OCI-LY7 (cell line): ENCODE data around the gene DIMT1. TPM values are rescaled to one million over a fixed set of nuclear protein-coding genes. Genes with fewer than 3 reads are reported as not detected.

Experiments
- BruUV-seq: library from RNA; stranded (reverse); fragments of 400-500 nt; replicated peaks from 2 replicates; lab custom pipeline; 2021; lab: Mats Ljungman, UMichigan
- CTCF ChIA-PET: fragments of 300-600 bp; sonication (Branson Sonifier 250); formaldehyde crosslinking; loops from one replicate; lab custom pipeline; 2022; ENCODE audit warnings: antibody characterized with exemption; ENCODE audit not compliant: unreplicated experiment; lab: Charles Lee
- POLR2A ChIA-PET: fragments of 300-600 bp; sonication (Branson Sonifier 250); formaldehyde crosslinking; loops from one replicate; lab custom pipeline; 2022; ENCODE audit warnings: antibody characterized with exemption; lab: Charles Lee
- DNase-seq: peaks from one replicate; pipeline ENCODE4 v3.0.0-alpha.2; 2015; ENCODE audit warnings: low spot score
- H2AFZ ChIP-seq: fragments of 200-600 bp; sonication (generic), shearing (Covaris generic); 2 replicates; pipeline ENCODE4 v1.6.1; 2014; ENCODE audit warnings: mild to moderate bottlenecking, antibody characterized with exemption, low read length, moderate library complexity
- H3K27ac ChIP-seq: fragments of 200-600 bp; sonication (generic); 2 replicates; pipeline ENCODE4 v1.5.1; 2014; ENCODE audit warnings: mixed run types, low read depth, mild to moderate bottlenecking, moderate library complexity, low read length, inconsistent platforms; ENCODE audit not compliant: poor library complexity, severe bottlenecking
- H3K36me3 ChIP-seq: fragments of 200-600 bp; sonication (generic); 2 replicates; pipeline ENCODE4 v1.6.1; 2014; ENCODE audit warnings: mild to moderate bottlenecking, antibody characterized with exemption, low read length, moderate library complexity, mixed read lengths; ENCODE audit not compliant: insufficient read depth
- H3K4me1 ChIP-seq: fragments of 200-600 bp; sonication (generic); 2 replicates; pipeline ENCODE4 v1.5.1; 2014; ENCODE audit warnings: mild to moderate bottlenecking, low read length; ENCODE audit not compliant: insufficient read depth, poor library complexity, severe bottlenecking
- H3K4me2 ChIP-seq: fragments of 200-600 bp; sonication (generic); 2 replicates; pipeline ENCODE4 v1.6.1; 2014; ENCODE audit warnings: mild to moderate bottlenecking, low read length
- H3K4me3 ChIP-seq: fragments of 200-600 bp; sonication (generic); 2 replicates; pipeline ENCODE4 v1.5.1; 2014; ENCODE audit warnings: mild to moderate bottlenecking, low read depth, low read length; ENCODE audit not compliant: poor library complexity, severe bottlenecking
- H3K79me2 ChIP-seq: fragments of 200-600 bp; sonication (generic); 2 replicates; pipeline ENCODE4 v1.6.1; 2016; ENCODE audit warnings: low read depth, mild to moderate bottlenecking, low read length, moderate library complexity, mixed read lengths; ENCODE audit not compliant: insufficient read depth
- H3K9me2 ChIP-seq: fragments of 200-600 bp; sonication (generic); 2 replicates; pipeline ENCODE4 v1.6.1; 2016; ENCODE audit warnings: mild to moderate bottlenecking, low read length, mixed read lengths; ENCODE audit not compliant: insufficient read depth
- H3K9me3 ChIP-seq: fragments of 200-600 bp; sonication (generic); 2 replicates; pipeline ENCODE4 v1.6.1; 2014; ENCODE audit warnings: mild to moderate bottlenecking, mixed run types, low read length, mixed read lengths
- H4K20me1 ChIP-seq: fragments of 200-600 bp; sonication (generic); 2 replicates; pipeline ENCODE4 v1.6.1; 2014; ENCODE audit warnings: mild to moderate bottlenecking, antibody characterized with exemption, low read length, moderate library complexity, mixed read lengths; ENCODE audit not compliant: insufficient read depth
- EZH2phosphoT487 ChIP-seq: fragments of 200-600 bp; sonication (generic); IDR thresholded peaks from 2 replicates; pipeline ENCODE4 v1.6.1; 2018; ENCODE audit warnings: low read depth, borderline replicate concordance, mild to moderate bottlenecking, mixed run types, antibody characterized with exemption, low read length, moderate library complexity, mixed read lengths
- intact Hi-C: fragments of 100-400 bp; cut with micrococcal nuclease; formaldehyde crosslinking; loops from one replicate; pipeline ENCODE4 v1.10.0; 2022; ENCODE audit not compliant: unreplicated experiment
- total RNA-seq, 2 experiments: library from RNA; depleted of rRNA in 1 of 2; stranded (reverse); fragments of >200 nt in 1 of 2; shearing (Covaris generic) in 1 of 2; gene quantifications; 2 replicates each; pipeline ENCODE4 v1.2.3, GENCODE V29; 2014 to 2022
- TF ChIP-seq, protein P1 (sequence below): fragments of 200-600 bp; sonication (generic); conservative IDR thresholded peaks from 2 replicates; pipeline ENCODE4 v1.5.1; 2014; ENCODE audit warnings: mild to moderate bottlenecking, antibody characterized with exemption, low read length, moderate library complexity, mixed read lengths

The DIMT1 gene
- total RNA-seq, 2 experiments from 2014 or later, result 30.1 to 46.4 TPM

- no peak overlapping the region for H3K4me2 ChIP-seq
- H3K4me1 ChIP-seq, result no peaks in the 10 kb centered on the region
- intact Hi-C loops, result no loop called here
- BruUV-seq, result no TSS peak
- no peak overlapping the region for H3K27ac ChIP-seq
- no peaks in the 10 kb centered on the region for H3K9me3 ChIP-seq
- no peak overlapping the region for H2AFZ ChIP-seq
- ChIA-PET CTCF (no interaction called here), POLR2A (interaction anchor here (0.7 to 3.5 kb wide), 5 partner anchors 9 to 81 kb away, joined by 3 to 31 read pairs (median 4); partner anchors contain the start of genes DIMT1, IPO11 and KIF2A)
- no peak for TF ChIP-seq EZH2phosphoT487
- TF ChIP-seq, protein P1, sequence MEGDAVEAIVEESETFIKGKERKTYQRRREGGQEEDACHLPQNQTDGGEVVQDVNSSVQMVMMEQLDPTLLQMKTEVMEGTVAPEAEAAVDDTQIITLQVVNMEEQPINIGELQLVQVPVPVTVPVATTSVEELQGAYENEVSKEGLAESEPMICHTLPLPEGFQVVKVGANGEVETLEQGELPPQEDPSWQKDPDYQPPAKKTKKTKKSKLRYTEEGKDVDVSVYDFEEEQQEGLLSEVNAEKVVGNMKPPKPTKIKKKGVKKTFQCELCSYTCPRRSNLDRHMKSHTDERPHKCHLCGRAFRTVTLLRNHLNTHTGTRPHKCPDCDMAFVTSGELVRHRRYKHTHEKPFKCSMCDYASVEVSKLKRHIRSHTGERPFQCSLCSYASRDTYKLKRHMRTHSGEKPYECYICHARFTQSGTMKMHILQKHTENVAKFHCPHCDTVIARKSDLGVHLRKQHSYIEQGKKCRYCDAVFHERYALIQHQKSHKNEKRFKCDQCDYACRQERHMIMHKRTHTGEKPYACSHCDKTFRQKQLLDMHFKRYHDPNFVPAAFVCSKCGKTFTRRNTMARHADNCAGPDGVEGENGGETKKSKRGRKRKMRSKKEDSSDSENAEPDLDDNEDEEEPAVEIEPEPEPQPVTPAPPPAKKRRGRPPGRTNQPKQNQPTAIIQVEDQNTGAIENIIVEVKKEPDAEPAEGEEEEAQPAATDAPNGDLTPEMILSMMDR, result no peak
- H3K4me3 ChIP-seq, result no peak overlapping the region
- H3K9me2 ChIP-seq, result no peaks in the 10 kb centered on the region
- no peak for DNase-seq
- H3K79me2 ChIP-seq, result no peaks in the 10 kb centered on the region
- H3K36me3 ChIP-seq, result peaks cover 97% of the 10 kb centered on the region
- 0 out of 2 replicates have a peak, but pooled peaks cover 3% of the 10 kb centered on the region for H4K20me1 ChIP-seq
These were observed 16.9 kb downstream of the DIMT1 start for GRCh38 chr5:62386824-62387223.

GRCh38 chr5:62385816-62386400 lies 17.8 kb downstream of the DIMT1 start:
- H3K36me3 ChIP-seq, result peaks cover 97% of the 10 kb centered on the region
- DNase-seq, result no peak
- intact Hi-C loops, result no loop called here

GRCh38 chr5:62385131-62385530 lies 18.6 kb downstream of the DIMT1 start:
- Histone ChIP-seq H3K4me2 (no peak overlapping the region), H2AFZ (no peak overlapping the region), H4K20me1 (no peaks in the 10 kb centered on the region), H3K9me2 (no peaks in the 10 kb centered on the region), H3K27ac (no peak overlapping the region), H3K4me3 (no peak overlapping the region), H3K9me3 (no peaks in the 10 kb centered on the region), H3K36me3 (peaks cover 97% of the 10 kb centered on the region), H3K79me2 (no peaks in the 10 kb centered on the region), H3K4me1 (no peaks in the 10 kb centered on the region)
- ChIA-PET CTCF (no interaction called here), POLR2A (interaction anchor here (0.6 to 0.9 kb wide), 2 partner anchors 8 to 14 kb away, joined by 3 read pairs; no protein-coding TSS in a partner anchor)
- no TSS peak for BruUV-seq
- no peak for DNase-seq
- intact Hi-C loops, result no loop called here
- no peak for TF ChIP-seq EZH2phosphoT487
- TF ChIP-seq, protein P1, result no peak

More at GRCh38 chr5:62385816-62386400, 17.8 kb downstream of the DIMT1 start:
- no peaks in the 10 kb centered on the region for H3K9me2 ChIP-seq
- no peaks in the 10 kb centered on the region for H3K79me2 ChIP-seq
- no peak for TF ChIP-seq EZH2phosphoT487
- TF ChIP-seq, protein P1, result no peak
- no peaks in the 10 kb centered on the region for H4K20me1 ChIP-seq
- ChIA-PET POLR2A (interaction anchor here (3.5 kb wide), 1 partner anchor 18 kb away, joined by 31 read pairs; the partner anchor contains the start of gene DIMT1), CTCF (no interaction called here)
- TSS peak; percentile 33 for BruUV-seq
- H3K27ac ChIP-seq, result no peak overlapping the region
- no peak overlapping the region for H3K4me3 ChIP-seq
- H3K9me3 ChIP-seq, result no peaks in the 10 kb centered on the region
- H3K4me2 ChIP-seq, result no peak overlapping the region
- no peak overlapping the region for H2AFZ ChIP-seq
- no peaks in the 10 kb centered on the region for H3K4me1 ChIP-seq
